ENCODE data around the gene ZFYVE21. TPM values are rescaled to one million over a fixed set of nuclear protein-coding genes. Genes with fewer than 3 reads are reported as not detected.

Gene ZFYVE21
- total RNA-seq, 6 donors from 2014 or later: 29.3 to 92.1 (median 65.5) TPM

DNA sequence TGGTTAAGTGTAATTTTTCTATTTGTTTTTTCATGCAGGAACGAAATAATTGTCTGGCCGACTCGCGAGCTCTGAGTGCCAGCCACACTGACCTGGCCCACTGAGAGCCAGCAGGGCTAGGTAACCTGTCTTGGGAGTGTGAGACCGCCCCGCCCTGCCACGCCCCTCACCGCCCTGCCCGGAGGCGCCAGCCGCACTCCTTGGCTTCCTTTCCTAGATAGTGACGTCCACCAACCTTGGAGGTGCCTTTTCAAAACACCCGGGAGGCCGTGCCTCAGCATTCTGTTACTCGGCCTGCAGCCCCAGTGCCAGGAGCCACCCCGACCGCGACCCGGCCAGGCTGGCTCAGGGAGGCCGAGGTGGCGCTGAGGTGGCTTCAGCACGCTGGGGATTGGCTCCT, 22.1 kb upstream of the ZFYVE21 start:
- Histone ChIP-seq H3K27ac (peak overlapping the region in 2 of 4 donors; percentile 6 to 7), H3K4me1 (peaks cover 25 to 55% (median 35%) of the 10 kb centered on the region in 4 donors), H3K27me3 (no peaks in the 10 kb centered on the region), H3K36me3 (peaks cover 5 to 74% (median 42%) of the 10 kb centered on the region in 4 donors), H3K9me3 (no peaks in the 10 kb centered on the region), H3K4me3 (no peak overlapping the region)
- ATAC-seq (ENCODE audit: low FRiP score in 2 of 2) (peak; percentile 38 to 87), DNase-seq (peak; percentile 83 to 93)
- 71 to 79% methylated on average over 22 of the region's 22 CpGs for WGBS, 2 donors
- TF ChIP-seq POLR2AphosphoS5 (IDR thresholded peaks at IDR 0.05) (peak in 1 of 2 donors; percentile 23), EP300 (IDR thresholded peaks at IDR 0.05) (no peak)

DNA sequence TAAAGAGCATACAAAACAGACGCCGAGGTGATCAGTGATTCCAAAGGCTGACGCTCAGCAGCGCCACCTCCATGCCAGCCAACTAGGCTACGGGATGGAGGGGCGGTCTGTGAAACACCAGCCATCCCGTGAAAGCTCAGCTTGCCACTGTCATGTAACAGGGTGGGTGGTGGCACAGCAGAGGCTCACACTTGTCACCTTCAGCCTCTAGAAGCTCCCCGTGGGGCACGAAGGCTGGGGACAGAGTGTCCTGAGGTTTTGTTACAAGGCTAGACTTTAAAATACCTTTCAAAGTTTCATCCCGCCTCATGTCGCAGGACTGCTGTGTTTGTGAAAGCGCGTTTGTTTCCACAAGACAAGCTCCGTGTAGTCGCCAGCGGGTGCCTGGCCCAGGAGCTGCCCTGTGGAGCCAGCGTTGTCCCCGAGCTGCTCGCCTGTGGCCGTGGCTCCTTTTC, 21.0 kb upstream of the ZFYVE21 start:
- DNase-seq (no peak), ATAC-seq (ENCODE audit: low FRiP score in 2 of 2) (no peak)
- TF ChIP-seq, protein P1, sequence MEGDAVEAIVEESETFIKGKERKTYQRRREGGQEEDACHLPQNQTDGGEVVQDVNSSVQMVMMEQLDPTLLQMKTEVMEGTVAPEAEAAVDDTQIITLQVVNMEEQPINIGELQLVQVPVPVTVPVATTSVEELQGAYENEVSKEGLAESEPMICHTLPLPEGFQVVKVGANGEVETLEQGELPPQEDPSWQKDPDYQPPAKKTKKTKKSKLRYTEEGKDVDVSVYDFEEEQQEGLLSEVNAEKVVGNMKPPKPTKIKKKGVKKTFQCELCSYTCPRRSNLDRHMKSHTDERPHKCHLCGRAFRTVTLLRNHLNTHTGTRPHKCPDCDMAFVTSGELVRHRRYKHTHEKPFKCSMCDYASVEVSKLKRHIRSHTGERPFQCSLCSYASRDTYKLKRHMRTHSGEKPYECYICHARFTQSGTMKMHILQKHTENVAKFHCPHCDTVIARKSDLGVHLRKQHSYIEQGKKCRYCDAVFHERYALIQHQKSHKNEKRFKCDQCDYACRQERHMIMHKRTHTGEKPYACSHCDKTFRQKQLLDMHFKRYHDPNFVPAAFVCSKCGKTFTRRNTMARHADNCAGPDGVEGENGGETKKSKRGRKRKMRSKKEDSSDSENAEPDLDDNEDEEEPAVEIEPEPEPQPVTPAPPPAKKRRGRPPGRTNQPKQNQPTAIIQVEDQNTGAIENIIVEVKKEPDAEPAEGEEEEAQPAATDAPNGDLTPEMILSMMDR (IDR thresholded peaks at IDR 0.05): no peak
- no peak for TF ChIP-seq POLR2A (IDR thresholded peaks at IDR 0.05)
- TF ChIP-seq POLR2AphosphoS5 (IDR thresholded peaks at IDR 0.05): no peak
- TF ChIP-seq EP300 (IDR thresholded peaks at IDR 0.05): no peak
- WGBS, 2 donors: 89 to 90% methylated on average over 19 to 20 of the region's 20 CpGs
- Histone ChIP-seq H3K4me1 (peaks cover 18 to 62% (median 42%) of the 10 kb centered on the region in 4 donors), H3K27ac (no peak overlapping the region), H3K36me3 (peaks cover 5 to 74% (median 49%) of the 10 kb centered on the region in 4 donors), H3K27me3 (no peaks in the 10 kb centered on the region), H3K9me3 (no peaks in the 10 kb centered on the region), H3K4me3 (no peak overlapping the region)

DNA sequence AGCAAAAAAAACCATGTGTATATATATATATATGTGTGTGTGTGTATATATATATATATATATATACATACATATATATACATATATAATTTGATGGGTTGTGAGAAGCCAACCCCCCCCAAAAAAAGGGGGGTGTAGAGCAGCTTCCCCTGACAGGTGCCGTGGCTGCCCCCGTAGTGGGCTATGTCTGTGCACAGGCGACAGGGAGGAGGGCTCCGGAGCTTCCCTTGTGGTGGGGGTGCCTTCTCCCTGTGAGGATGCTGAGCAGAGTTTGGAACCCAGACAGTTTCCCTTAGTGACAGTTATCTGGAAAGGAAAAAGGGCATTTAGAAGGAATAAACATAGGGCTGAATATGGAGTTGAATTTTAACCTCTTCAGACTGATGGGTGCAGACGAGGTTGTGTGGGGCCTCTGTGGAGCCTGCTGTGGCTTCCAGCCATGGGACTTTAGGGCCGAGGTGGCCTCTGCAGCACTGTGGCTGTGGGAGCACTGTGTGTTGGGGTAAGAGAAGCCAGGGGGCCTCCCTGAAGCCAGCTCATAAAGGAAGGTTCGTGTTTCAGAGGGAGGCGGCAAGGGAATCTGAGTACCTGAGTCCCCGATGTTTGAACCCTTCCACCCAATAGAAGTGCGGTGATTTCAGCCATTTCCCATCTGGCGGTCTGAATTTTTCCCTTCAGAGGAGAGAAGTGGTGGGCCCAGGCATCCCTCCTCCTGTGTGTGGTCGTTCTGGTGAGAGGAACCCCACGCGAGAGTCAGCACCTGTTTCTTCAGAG, 20.1 kb upstream of the ZFYVE21 start:
- Histone ChIP-seq H3K27me3 (no peaks in the 10 kb centered on the region), H3K27ac (peak overlapping the region in 1 of 4 donors; percentile 42), H3K9me3 (no peaks in the 10 kb centered on the region), H3K4me3 (no peak overlapping the region), H3K36me3 (peaks cover 5 to 74% (median 56%) of the 10 kb centered on the region in 4 donors), H3K4me1 (peaks cover 16 to 54% (median 42%) of the 10 kb centered on the region in 4 donors)
- 58 to 62% methylated on average over 12 to 14 of the region's 14 CpGs for WGBS, 2 donors
- TF ChIP-seq, protein P1 (IDR thresholded peaks at IDR 0.05): no peak
- TF ChIP-seq POLR2A (IDR thresholded peaks at IDR 0.05): no peak
- no peak for TF ChIP-seq POLR2AphosphoS5 (IDR thresholded peaks at IDR 0.05)
- no peak for TF ChIP-seq EP300 (IDR thresholded peaks at IDR 0.05)
- no peak for ATAC-seq (ENCODE audit: low FRiP score in 2 of 2)
- DNase-seq: no peak

DNA sequence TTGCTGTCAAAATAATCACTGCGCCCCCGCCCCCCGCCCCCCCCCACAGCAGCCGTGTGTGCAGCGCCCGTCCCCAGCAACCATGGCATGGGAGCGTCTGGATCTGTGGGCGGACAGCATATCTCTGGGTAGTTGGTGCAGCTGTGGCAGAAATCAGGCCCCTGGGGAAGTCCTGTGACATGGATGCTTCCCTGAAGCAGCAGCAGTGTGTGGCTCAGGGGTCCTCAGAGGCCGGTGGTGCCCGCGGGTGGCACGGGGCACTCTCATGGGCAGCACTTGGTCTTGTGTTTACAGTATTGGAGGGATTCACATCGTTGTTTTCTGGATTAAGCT, 19.6 kb upstream of the ZFYVE21 start:
- DNase-seq (no peak), ATAC-seq (ENCODE audit: low FRiP score in 2 of 2) (no peak)
- peak overlapping the region in 2 of 4 donors; percentile 58 to 66 for H3K27ac ChIP-seq
- 33 to 65% methylated on average over 1 to 13 of the region's 13 CpGs for WGBS, 2 donors
- peaks cover 5 to 79% (median 60%) of the 10 kb centered on the region in 4 donors for H3K36me3 ChIP-seq
- no peaks in the 10 kb centered on the region for H3K9me3 ChIP-seq
- H3K4me3 ChIP-seq: no peak overlapping the region
- no peaks in the 10 kb centered on the region for H3K27me3 ChIP-seq
- TF ChIP-seq POLR2AphosphoS5 (IDR thresholded peaks at IDR 0.05) (no peak), EP300 (IDR thresholded peaks at IDR 0.05) (no peak), POLR2A (IDR thresholded peaks at IDR 0.05) (no peak)
- TF ChIP-seq, protein P1 (IDR thresholded peaks at IDR 0.05): no peak
- peaks cover 16 to 54% (median 42%) of the 10 kb centered on the region in 4 donors for H3K4me1 ChIP-seq

DNA sequence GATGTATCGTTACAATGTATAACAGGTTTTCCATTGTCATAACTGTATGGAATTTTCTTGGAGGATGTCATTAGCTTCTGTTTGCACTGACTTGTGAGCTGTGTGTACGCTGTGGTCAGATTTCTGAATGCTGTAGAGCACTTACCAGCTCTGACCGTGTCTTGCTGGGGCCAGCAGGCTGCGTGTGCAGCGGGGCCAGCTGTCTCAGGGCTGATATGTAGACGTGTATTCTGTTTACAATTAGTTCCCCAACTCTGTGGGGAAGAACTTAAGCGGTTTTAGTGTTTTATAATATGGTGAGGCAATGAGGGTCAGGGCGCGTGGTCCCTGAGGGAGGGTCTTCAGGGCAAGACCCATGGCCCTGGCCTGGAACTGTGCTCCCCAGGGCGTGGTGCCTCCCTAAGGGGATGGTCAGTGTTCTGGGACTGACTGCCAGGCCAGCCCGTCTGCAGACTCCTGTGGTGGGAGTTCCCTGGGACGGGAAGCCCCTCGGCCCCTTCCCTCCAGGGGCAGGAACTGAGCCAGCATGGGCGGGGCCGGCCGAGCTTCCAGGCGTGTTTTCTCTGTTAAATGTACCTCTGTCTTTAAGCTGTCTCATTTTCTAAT, 19.0 kb upstream of the ZFYVE21 start:
- WGBS, 2 donors: 43 to 63% methylated on average over 9 to 17 of the region's 17 CpGs
- DNase-seq: peak in 1 of 2 donors; percentile 89
- H3K9me3 ChIP-seq: no peaks in the 10 kb centered on the region
- no peak overlapping the region for H3K4me3 ChIP-seq
- peaks cover 16 to 54% (median 42%) of the 10 kb centered on the region in 4 donors for H3K4me1 ChIP-seq
- no peaks in the 10 kb centered on the region for H3K27me3 ChIP-seq
- no peak for TF ChIP-seq POLR2AphosphoS5 (IDR thresholded peaks at IDR 0.05)
- no peak for TF ChIP-seq EP300 (IDR thresholded peaks at IDR 0.05)
- TF ChIP-seq, protein P1 (IDR thresholded peaks at IDR 0.05): no peak
- TF ChIP-seq POLR2A (IDR thresholded peaks at IDR 0.05): no peak
- peaks cover 5 to 84% (median 63%) of the 10 kb centered on the region in 4 donors for H3K36me3 ChIP-seq
- peak overlapping the region in 2 of 4 donors; percentile 58 to 66 for H3K27ac ChIP-seq
- peak in 1 of 2 donors; percentile 59 for ATAC-seq (ENCODE audit: low FRiP score in 2 of 2)
